Measurements from ENCODE around the gene MTOR.
A peak's percentile ranks its signal among the peaks of the same experiment; 100 is the strongest.

Gene MTOR

GRCh38 chr1:11216074-11216473 is 46.3 kb downstream of the MTOR start:
- DNase-seq (ENCODE audit: low read depth, low spot score), result no peak

- DNase-seq (ENCODE audit: low read depth, low spot score), result no peak
Observed at GRCh38 chr1:11215381-11216005, 46.9 kb downstream of the MTOR start.

- no peak for DNase-seq (ENCODE audit: low read depth, low spot score)
Observed at GRCh38 chr1:11214698-11215380, 47.5 kb downstream of the MTOR start.

- DNase-seq (ENCODE audit: low read depth, low spot score), result no peak
Observed at GRCh38 chr1:11211925-11212587, 50.3 kb downstream of the MTOR start.

- DNase-seq (ENCODE audit: low read depth, low spot score), result no peak
Observed at GRCh38 chr1:11211461-11211860, 50.9 kb downstream of the MTOR start.

GRCh38 chr1:11207898-11208611 is 54.3 kb downstream of the MTOR start:
- no peak for DNase-seq (ENCODE audit: low read depth, low spot score)

GRCh38 chr1:11204396-11205190 is 57.8 kb downstream of the MTOR start:
- no peak for DNase-seq (ENCODE audit: low read depth, low spot score)

GRCh38 chr1:11198851-11199594 is 63.3 kb downstream of the MTOR start:
- no peak for DNase-seq (ENCODE audit: low read depth, low spot score)

- no peak for DNase-seq (ENCODE audit: low read depth, low spot score)
Observed at GRCh38 chr1:11198257-11198656, 64.1 kb downstream of the MTOR start.

GRCh38 chr1:11197359-11197758 is 65.0 kb downstream of the MTOR start:
- no peak for DNase-seq (ENCODE audit: low read depth, low spot score)

GRCh38 chr1:11196945-11197344 is 65.4 kb downstream of the MTOR start:
- peak; percentile 24 for DNase-seq (ENCODE audit: low read depth, low spot score)

GRCh38 chr1:11194407-11195176 is 67.8 kb downstream of the MTOR start:
- DNase-seq (ENCODE audit: low read depth, low spot score), result no peak

- no peak for DNase-seq (ENCODE audit: low read depth, low spot score)
Observed at GRCh38 chr1:11193376-11193775, 69.0 kb downstream of the MTOR start.

- no peak for DNase-seq (ENCODE audit: low read depth, low spot score)
Observed at GRCh38 chr1:11188858-11189451, 73.4 kb downstream of the MTOR start, which contains the start of gene ANGPTL7. Gene ANGPTL7 (plus strand): TSS chr1:11189355. CDS start chr1:11189580, 225 bp downstream.

GRCh38 chr1:11188381-11188780 is 74.0 kb downstream of the MTOR start:
- no peak for DNase-seq (ENCODE audit: low read depth, low spot score)

GRCh38 chr1:11187931-11188330 is 74.4 kb downstream of the MTOR start:
- DNase-seq (ENCODE audit: low read depth, low spot score), result no peak

GRCh38 chr1:11187494-11187893 is 74.9 kb downstream of the MTOR start:
- DNase-seq (ENCODE audit: low read depth, low spot score), result no peak

GRCh38 chr1:11187000-11187399 is 75.4 kb downstream of the MTOR start:
- DNase-seq (ENCODE audit: low read depth, low spot score), result no peak

- no peak for DNase-seq (ENCODE audit: low read depth, low spot score)
Observed at GRCh38 chr1:11184973-11185372, 77.4 kb downstream of the MTOR start.

- DNase-seq (ENCODE audit: low read depth, low spot score), result no peak
Observed at GRCh38 chr1:11182884-11183283, 79.5 kb downstream of the MTOR start.
